Measurements from ENCODE around the gene ZNF100.

DNA sequence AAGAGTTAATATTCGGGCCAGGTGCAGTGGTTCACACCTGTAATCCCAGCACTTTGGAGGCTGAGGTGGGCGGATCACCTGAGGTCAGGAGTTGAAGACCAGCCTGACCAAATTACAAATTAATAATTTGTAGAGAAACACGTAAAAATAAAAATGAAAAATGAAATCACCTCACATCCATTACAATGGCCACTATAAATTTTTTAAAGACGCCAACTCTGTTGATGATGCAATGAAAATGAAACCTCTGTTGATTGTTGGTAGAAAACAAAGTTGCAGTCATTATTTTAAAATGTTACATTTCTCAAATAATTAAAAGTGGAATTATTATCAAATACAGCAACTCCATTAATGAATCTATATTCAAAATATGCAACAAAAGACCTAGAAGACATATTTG lies 26.8 kb downstream of the ZNF100 start:
- TF ChIP-seq CTCF (IDR thresholded peaks at IDR 0.05 in 2 of 3, conservative IDR thresholded peaks at IDR 0.05 in 1 of 3; ENCODE audit: borderline replicate concordance in 1 of 3, insufficient read depth in 1 of 3, low read depth in 2 of 3, low read length in 2 of 3), result no peak
- TF ChIP-seq POLR2A (IDR thresholded peaks at IDR 0.05; ENCODE audit: borderline replicate concordance, extremely low read depth, insufficient read depth, insufficient read length), result no peak
- TF ChIP-seq EZH2 (IDR thresholded peaks at IDR 0.05), result no peak
- no peak for TF ChIP-seq ATF3 (IDR thresholded peaks at IDR 0.05)
- no peak for TF ChIP-seq MAX (IDR thresholded peaks at IDR 0.05)
- TF ChIP-seq RAD21 (IDR thresholded peaks at IDR 0.05; ENCODE audit: low read depth), result no peak
- no peak for TF ChIP-seq SIN3A (IDR thresholded peaks at IDR 0.05; ENCODE audit: low read depth)
- no peak for TF ChIP-seq EZH2phosphoT487 (IDR thresholded peaks at IDR 0.05; ENCODE audit: borderline replicate concordance)
- TF ChIP-seq EGR1 (IDR thresholded peaks at IDR 0.05; ENCODE audit: low read depth), result no peak
- TF ChIP-seq ZFX (IDR thresholded peaks at IDR 0.05), result no peak
- TF ChIP-seq, protein P1, sequence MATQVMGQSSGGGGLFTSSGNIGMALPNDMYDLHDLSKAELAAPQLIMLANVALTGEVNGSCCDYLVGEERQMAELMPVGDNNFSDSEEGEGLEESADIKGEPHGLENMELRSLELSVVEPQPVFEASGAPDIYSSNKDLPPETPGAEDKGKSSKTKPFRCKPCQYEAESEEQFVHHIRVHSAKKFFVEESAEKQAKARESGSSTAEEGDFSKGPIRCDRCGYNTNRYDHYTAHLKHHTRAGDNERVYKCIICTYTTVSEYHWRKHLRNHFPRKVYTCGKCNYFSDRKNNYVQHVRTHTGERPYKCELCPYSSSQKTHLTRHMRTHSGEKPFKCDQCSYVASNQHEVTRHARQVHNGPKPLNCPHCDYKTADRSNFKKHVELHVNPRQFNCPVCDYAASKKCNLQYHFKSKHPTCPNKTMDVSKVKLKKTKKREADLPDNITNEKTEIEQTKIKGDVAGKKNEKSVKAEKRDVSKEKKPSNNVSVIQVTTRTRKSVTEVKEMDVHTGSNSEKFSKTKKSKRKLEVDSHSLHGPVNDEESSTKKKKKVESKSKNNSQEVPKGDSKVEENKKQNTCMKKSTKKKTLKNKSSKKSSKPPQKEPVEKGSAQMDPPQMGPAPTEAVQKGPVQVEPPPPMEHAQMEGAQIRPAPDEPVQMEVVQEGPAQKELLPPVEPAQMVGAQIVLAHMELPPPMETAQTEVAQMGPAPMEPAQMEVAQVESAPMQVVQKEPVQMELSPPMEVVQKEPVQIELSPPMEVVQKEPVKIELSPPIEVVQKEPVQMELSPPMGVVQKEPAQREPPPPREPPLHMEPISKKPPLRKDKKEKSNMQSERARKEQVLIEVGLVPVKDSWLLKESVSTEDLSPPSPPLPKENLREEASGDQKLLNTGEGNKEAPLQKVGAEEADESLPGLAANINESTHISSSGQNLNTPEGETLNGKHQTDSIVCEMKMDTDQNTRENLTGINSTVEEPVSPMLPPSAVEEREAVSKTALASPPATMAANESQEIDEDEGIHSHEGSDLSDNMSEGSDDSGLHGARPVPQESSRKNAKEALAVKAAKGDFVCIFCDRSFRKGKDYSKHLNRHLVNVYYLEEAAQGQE (IDR thresholded peaks at IDR 0.05; ENCODE audit: low read depth), result no peak

All from HCT116 (cell line).